Neural progenitor cell (in vitro differentiated cells): ENCODE results near the gene SGSM2. TPM values are rescaled to one million over a fixed set of nuclear protein-coding genes. Genes with fewer than 3 reads are reported as not detected.

ENCODE experiments used
- DNase-seq: peaks from one replicate; pipeline ENCODE4 v3.0.0-alpha.2; 2016; ENCODE audit warnings: low spot score
- H2AFZ ChIP-seq: fragments of 200-600 bp; sonication (generic); replicated peaks from 2 replicates; pipeline ENCODE4 v1.6.1; 2016; ENCODE audit warnings: antibody characterized with exemption
- H3F3A ChIP-seq: fragments of 200-600 bp; sonication (generic); 2 replicates; pipeline ENCODE4 v1.6.1; 2016; ENCODE audit warnings: antibody characterized with exemption, low read depth
- H3K27ac ChIP-seq: fragments of 200-600 bp; sonication (generic); 2 replicates; pipeline ENCODE4 v1.5.1; 2016; ENCODE audit warnings: mild to moderate bottlenecking
- H3K27me3 ChIP-seq: fragments of 200-600 bp; sonication (generic); 2 replicates; pipeline ENCODE4 v1.6.1; 2016; ENCODE audit warnings: mild to moderate bottlenecking, moderate library complexity
- H3K36me3 ChIP-seq: fragments of 200-600 bp; sonication (generic); 2 replicates; pipeline ENCODE4 v1.5.1; 2016
- H3K4me1 ChIP-seq: fragments of 200-600 bp; sonication (generic); 2 replicates; pipeline ENCODE4 v1.6.1; 2016; ENCODE audit warnings: mixed run types
- H3K4me2 ChIP-seq: fragments of 200-600 bp; sonication (generic); 2 replicates; pipeline ENCODE4 v1.6.1; 2016
- H3K4me3 ChIP-seq: fragments of 200-600 bp; sonication (generic); 2 replicates; pipeline ENCODE4 v1.5.1; 2016
- H3K79me2 ChIP-seq: fragments of 200-600 bp; sonication (generic); 2 replicates; pipeline ENCODE4 v1.6.1; 2016; ENCODE audit warnings: low read depth
- H3K9ac ChIP-seq: fragments of 200-600 bp; sonication (generic); 2 replicates; pipeline ENCODE4 v1.6.1; 2016
- H3K9me3 ChIP-seq: fragments of 200-600 bp; sonication (generic); 2 replicates; pipeline ENCODE4 v1.5.1; 2016; ENCODE audit warnings: low read depth
- H4K20me1 ChIP-seq: fragments of 200-600 bp; sonication (generic); 2 replicates; pipeline ENCODE4 v1.6.1; 2016; ENCODE audit warnings: low read depth
- H3K27ac Mint-ChIP-seq: 3 replicates; pipeline ENCODE4 v1.8.0; 2021; ENCODE audit warnings: mixed read lengths
- H3K27me3 Mint-ChIP-seq: 2 replicates; pipeline ENCODE4 v1.8.0; 2022; ENCODE audit warnings: low read depth, mild to moderate bottlenecking, inconsistent platforms, moderate library complexity, mixed read lengths; ENCODE audit not compliant: insufficient read depth
- H3K36me3 Mint-ChIP-seq: 3 replicates; pipeline ENCODE4 v1.8.0; 2021; ENCODE audit warnings: mixed read lengths
- H3K4me1 Mint-ChIP-seq: 3 replicates; pipeline ENCODE4 v1.8.0; 2021; ENCODE audit warnings: mixed read lengths
- H3K4me3 Mint-ChIP-seq: 3 replicates; pipeline ENCODE4 v1.8.0; 2021; ENCODE audit warnings: mild to moderate bottlenecking, moderate library complexity, mixed read lengths
- H3K9me3 Mint-ChIP-seq: 3 replicates; pipeline ENCODE4 v1.8.0; 2020; ENCODE audit warnings: mixed read lengths
- CTCF ChIP-seq: fragments of 200-600 bp; sonication (generic); IDR thresholded peaks from 2 replicates; pipeline ENCODE4 v1.5.1; 2017; ENCODE audit warnings: antibody characterized with exemption, mild to moderate bottlenecking
- EZH2 ChIP-seq: fragments of 200-600 bp; sonication (generic); IDR thresholded peaks from 2 replicates; pipeline ENCODE4 v1.6.1; 2017; ENCODE audit warnings: antibody characterized with exemption, mild to moderate bottlenecking, moderate library complexity
- EZH2phosphoT487 ChIP-seq: fragments of 200-600 bp; sonication (generic); IDR thresholded peaks from 2 replicates; pipeline ENCODE4 v1.6.1; 2017; ENCODE audit warnings: antibody characterized with exemption
- total RNA-seq: library from RNA; depleted of rRNA; stranded (reverse); fragments of >200 nt; gene quantifications from 2 replicates; pipeline ENCODE4 v1.2.3, GENCODE V29; 2015; ENCODE audit warnings: low replicate concordance

The SGSM2 gene
- total RNA-seq, 1 donor from 2014 or later, result 39.0 TPM

DNA sequence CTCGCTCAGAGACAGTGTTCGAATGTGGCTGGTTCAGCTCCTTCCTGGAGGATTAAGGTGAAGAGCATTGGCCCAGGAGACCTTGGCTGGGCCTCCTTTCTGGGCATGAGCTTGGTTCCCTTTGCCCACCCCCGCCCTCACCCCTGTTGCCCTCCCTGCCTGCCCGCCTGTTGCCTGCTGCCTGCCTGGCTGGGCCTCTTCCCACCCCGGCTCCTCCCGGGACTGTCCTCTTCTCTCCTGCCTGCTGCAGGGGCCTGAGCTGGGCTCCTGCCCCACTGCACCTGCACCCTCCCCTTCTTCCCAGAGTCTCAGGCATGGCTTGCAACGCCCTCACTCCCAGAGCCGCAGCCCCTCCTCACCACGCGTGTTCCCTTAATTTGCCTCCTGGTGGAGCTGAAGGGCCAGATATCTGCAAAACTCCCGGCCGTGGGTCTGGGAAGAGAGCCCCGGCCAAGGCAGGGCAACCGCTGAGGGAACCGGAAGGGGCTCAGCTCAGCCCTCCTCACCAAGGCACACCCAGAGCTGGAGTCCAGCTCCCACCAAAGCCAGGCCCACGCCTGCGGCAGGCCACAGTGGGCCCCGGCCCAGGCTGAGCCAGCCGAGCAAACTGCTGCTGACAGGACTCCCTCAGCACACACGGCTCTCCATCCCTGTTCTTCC is 32.4 kb downstream of the SGSM2 start:
- no peak overlapping the region for H3K4me3 ChIP-seq
- no peaks in the 10 kb centered on the region for H4K20me1 ChIP-seq
- peak overlapping the region; percentile 42 for H3K27ac Mint-ChIP-seq
- H3K79me2 ChIP-seq, result no peaks in the 10 kb centered on the region
- no peaks in the 10 kb centered on the region for H3K9me3 ChIP-seq
- no peaks in the 10 kb centered on the region for H3K36me3 ChIP-seq
- no peak overlapping the region for H2AFZ ChIP-seq
- peak; percentile 62 for DNase-seq
- peaks cover 18% of the 10 kb centered on the region for H3K4me1 Mint-ChIP-seq
- H3K4me2 ChIP-seq, result no peak overlapping the region
- no peaks in the 10 kb centered on the region for H3K27me3 ChIP-seq
- H3K27ac ChIP-seq, result no peak overlapping the region
- TF ChIP-seq CTCF, result peak; percentile 37
- TF ChIP-seq EZH2phosphoT487, result no peak
- H3K27me3 Mint-ChIP-seq, result peaks cover 4% of the 10 kb centered on the region
- H3K9me3 Mint-ChIP-seq, result no peaks in the 10 kb centered on the region
- H3F3A ChIP-seq, result peaks cover 4% of the 10 kb centered on the region
- H3K36me3 Mint-ChIP-seq, result peaks cover 1% of the 10 kb centered on the region
- H3K9ac ChIP-seq, result no peak overlapping the region
- H3K4me1 ChIP-seq, result peaks cover 10% of the 10 kb centered on the region
- no peak overlapping the region for H3K4me3 Mint-ChIP-seq

- no peak for DNase-seq
- Mint-ChIP-seq H3K4me1 (peaks cover 18% of the 10 kb centered on the region), H3K27ac (peak overlapping the region; percentile 29), H3K4me3 (no peak overlapping the region), H3K36me3 (peaks cover 1% of the 10 kb centered on the region), H3K27me3 (peaks cover 4% of the 10 kb centered on the region), H3K9me3 (no peaks in the 10 kb centered on the region)
- Histone ChIP-seq H3K36me3 (no peaks in the 10 kb centered on the region), H3F3A (peaks cover 4% of the 10 kb centered on the region), H3K4me2 (no peak overlapping the region), H3K4me3 (no peak overlapping the region), H3K9me3 (no peaks in the 10 kb centered on the region), H3K4me1 (peaks cover 10% of the 10 kb centered on the region), H4K20me1 (no peaks in the 10 kb centered on the region), H2AFZ (no peak overlapping the region), H3K9ac (no peak overlapping the region), H3K27ac (no peak overlapping the region), H3K27me3 (no peaks in the 10 kb centered on the region), H3K79me2 (no peaks in the 10 kb centered on the region)
- TF ChIP-seq CTCF (no peak), EZH2phosphoT487 (no peak), EZH2 (no peak)
Observed at GRCh38 chr17:2370211-2370589, 32.9 kb downstream of the SGSM2 start.

DNA sequence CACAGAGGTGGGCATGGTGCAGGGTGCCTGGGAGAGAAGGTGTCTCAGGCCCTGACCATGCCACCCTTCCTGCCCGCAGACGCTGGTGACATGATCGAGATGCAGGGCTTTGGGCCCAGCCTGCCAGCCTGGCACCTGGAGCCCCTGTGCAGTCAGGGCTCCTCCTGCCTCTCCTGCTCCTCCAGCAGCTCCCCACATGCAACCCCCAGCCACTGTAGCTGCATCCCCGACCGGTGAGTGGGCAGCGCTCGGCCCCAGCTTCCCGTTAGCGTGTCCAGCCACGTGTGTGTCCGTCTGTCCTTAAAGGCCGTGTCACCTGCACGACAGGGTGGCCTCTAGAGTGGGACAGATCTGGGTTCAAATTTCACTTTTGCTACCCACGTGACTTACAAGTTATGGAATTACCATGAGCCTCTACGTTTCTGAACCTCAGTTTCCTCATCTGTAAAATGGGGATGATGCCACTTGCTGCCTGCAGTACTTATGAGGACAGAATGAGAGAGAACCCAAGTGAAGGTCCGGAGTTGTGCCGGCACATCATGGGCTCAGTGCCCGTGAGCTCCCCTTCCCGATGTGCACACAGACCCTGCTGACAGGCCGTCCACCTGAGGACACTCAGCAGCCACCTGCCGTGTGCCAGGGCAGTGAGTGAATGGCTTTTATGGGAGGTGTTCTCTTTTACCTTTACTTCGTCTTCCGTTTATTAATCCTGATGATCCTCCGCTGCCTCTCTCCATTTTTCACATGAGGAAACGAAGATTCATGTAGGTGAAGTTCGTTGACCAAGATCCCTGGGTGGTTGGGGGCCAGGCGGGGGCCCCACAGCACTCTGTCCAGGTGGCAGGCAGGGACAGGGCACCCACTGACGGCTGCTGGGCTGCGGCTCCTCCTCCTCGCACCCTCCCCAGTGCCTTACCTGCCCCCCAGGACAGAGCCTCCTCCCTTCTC is 34.2 kb downstream of the SGSM2 start:
- H3F3A ChIP-seq, result peaks cover 3% of the 10 kb centered on the region
- H3K9ac ChIP-seq, result no peak overlapping the region
- H3K27me3 ChIP-seq, result no peaks in the 10 kb centered on the region
- no peaks in the 10 kb centered on the region for H4K20me1 ChIP-seq
- DNase-seq, result no peak
- no peaks in the 10 kb centered on the region for H3K79me2 ChIP-seq
- no peaks in the 10 kb centered on the region for H3K36me3 ChIP-seq
- Mint-ChIP-seq H3K4me3 (no peak overlapping the region), H3K4me1 (peaks cover 18% of the 10 kb centered on the region), H3K9me3 (no peaks in the 10 kb centered on the region), H3K27ac (no peak overlapping the region), H3K27me3 (peaks cover 4% of the 10 kb centered on the region), H3K36me3 (peaks cover 1% of the 10 kb centered on the region)
- no peaks in the 10 kb centered on the region for H3K9me3 ChIP-seq
- H2AFZ ChIP-seq, result no peak overlapping the region
- TF ChIP-seq EZH2 (no peak), EZH2phosphoT487 (no peak), CTCF (no peak)
- H3K27ac ChIP-seq, result no peak overlapping the region
- H3K4me2 ChIP-seq, result no peak overlapping the region
- H3K4me3 ChIP-seq, result no peak overlapping the region
- H3K4me1 ChIP-seq, result peaks cover 10% of the 10 kb centered on the region
